NCI-H345 treated with DMSO at 0.1 percent for 48 hours (cell line): ENCODE data around the gene LY9.

Source experiments
- DNase-seq: peaks from one replicate; lab custom pipeline; 2025; ENCODE audit not compliant: unreplicated experiment; lab: John Stamatoyannopoulos, UW

Gene LY9

DNA sequence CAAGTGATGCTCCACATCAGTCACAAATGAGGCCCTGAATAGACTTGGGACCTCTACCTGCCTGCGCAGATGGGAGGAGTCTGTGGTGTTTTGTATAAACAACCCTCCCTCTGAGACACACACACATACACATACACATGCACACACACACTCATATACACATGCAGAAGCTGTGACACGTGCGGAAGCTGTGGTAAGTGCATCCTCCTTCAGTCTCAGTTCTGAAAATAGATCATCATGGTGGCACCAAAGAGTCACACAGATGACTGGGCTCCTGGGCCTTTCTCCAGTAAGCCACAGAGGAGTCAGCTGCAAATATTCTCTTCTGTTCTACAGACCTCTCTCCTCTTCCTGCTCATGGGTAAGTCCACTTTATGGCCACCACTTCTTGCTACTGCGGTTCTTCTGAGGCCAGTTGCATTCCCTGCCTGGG is at the start of gene LY9:
Gene LY9, plus strand, starts transcription at position 224 of the 433 bp plus-strand sequence. Its CDS starts 14 bp downstream, at position 238.
- DNase-seq, result no peak

GRCh38 chr1:160746836-160747500 is 49.0 kb upstream of the LY9 start:
- DNase-seq, result no peak

GRCh38 chr1:160747717-160748116 is 48.3 kb upstream of the LY9 start:
- DNase-seq, result no peak

DNA sequence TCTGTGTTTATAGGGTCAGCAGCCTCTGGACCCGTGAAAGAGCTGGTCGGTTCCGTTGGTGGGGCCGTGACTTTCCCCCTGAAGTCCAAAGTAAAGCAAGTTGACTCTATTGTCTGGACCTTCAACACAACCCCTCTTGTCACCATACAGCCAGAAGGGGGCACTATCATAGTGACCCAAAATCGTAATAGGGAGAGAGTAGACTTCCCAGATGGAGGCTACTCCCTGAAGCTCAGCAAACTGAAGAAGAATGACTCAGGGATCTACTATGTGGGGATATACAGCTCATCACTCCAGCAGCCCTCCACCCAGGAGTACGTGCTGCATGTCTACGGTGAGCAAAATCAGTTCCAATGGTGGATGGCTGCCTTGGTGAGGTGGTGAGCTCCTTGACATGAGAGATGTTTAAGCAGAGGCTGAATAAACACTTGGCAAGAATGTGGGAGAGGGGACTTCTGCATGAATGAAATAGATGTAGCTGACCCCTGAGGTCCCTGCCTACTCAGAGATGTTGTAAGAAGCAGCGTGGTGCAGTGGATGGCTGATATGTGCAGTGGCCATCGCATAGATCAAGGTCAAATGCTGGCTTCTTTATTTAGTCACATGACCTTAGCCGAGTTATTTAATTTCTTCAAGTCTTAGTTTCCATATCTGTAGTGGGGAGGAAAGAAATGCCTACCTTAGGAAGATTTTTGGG is 47.6 kb upstream of the LY9 start:
- DNase-seq, result no peak

- DNase-seq, result no peak
These were observed 47.1 kb upstream of the LY9 start for GRCh38 chr1:160748878-160749269.

DNA sequence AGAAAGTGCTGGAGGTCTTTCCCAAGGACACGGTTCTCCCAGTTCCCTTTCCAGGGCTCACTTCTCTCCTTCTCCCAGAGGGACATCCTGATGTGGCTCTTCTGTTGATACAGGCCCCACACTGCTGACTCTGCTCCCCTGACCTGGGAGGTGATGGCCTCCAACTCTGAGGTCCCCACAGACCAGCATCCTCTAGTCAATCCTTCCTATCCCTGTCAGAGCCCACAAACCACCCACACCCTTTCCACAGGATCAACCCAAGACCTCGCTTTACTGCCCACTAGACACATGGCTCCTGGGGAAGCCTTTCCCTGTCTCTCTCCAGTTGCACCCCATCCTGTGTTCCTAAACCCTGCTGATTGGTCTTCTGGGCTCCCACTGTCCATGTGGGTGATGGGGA is 45.4 kb upstream of the LY9 start:
- DNase-seq, result no peak

- DNase-seq, result no peak
These were observed 43.6 kb upstream of the LY9 start for GRCh38 chr1:160752406-160752805.

DNA sequence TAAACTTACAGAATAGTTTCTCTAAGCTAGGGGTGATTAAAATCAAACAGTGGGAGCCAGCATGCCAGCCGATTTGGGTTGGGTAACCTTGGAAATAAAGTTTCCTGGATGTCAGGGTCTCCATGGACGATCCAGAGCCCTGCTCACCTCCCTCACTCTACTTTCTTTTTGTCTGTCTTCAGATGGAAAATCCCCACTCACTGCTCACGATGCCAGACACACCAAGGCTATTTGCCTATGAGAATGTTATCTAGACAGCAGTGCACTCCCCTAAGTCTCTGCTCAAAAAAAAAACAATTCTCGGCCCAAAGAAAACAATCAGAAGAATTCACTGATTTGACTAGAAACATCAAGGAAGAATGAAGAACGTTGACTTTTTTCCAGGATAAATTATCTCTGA is 43.0 kb upstream of the LY9 start:
- no peak for DNase-seq

DNA sequence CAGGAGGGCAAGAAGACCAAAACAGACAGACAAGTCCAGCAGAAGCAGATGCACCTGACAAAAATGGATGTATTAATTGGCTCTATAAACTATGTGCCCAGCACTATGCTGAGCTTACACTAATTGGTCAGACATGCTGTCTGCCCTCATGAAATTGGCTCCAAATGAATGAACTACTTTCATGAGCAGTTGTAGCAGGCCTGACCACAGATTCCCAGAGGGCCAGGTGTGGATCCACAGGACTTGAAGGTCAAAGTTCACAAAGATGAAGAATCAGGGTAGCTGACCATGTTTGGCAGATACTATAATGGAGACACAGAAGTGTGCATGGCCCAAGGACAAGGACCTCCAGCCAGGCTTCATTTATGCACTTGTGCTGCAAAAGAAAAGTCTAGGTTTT is 42.4 kb upstream of the LY9 start:
- no peak for DNase-seq

DNA sequence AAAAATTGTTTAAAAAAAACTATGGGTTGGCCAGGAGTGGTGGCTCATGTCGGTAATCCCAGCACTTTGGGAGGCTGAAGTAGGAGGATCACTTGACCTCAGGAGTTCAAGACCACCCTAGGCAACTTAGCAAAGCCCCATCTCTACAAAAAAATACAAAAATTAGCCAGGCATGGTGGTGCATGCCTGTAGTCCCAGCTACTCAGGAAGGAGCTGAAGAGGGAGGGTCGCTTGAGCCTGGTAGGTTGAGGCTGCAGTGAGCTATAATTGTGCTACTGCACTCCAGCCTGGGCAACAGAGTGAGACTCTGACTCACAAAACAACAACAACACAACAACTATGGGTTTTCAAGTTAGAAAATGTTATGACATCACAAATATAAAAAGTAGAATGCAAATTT is 40.5 kb upstream of the LY9 start:
- no peak for DNase-seq

GRCh38 chr1:160755911-160756848 is 39.8 kb upstream of the LY9 start:
- no peak for DNase-seq

DNA sequence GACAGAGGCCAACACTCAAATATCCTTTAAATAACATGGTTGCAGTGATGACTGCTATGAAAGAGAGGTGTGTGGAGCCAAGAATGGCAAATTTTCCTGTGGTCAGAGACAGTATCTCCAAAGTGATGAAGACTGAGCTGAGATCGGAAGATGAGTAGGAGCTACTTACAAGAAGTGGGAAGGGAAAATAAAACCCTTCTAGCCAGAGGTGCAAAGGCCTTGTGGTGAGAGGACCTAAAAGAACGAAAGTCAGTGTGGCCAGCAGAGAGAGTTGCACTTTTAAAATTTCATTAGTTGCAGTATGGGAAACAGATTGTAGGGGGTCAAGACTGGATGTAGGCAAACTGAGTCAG is 39.1 kb upstream of the LY9 start:
- no peak for DNase-seq

DNA sequence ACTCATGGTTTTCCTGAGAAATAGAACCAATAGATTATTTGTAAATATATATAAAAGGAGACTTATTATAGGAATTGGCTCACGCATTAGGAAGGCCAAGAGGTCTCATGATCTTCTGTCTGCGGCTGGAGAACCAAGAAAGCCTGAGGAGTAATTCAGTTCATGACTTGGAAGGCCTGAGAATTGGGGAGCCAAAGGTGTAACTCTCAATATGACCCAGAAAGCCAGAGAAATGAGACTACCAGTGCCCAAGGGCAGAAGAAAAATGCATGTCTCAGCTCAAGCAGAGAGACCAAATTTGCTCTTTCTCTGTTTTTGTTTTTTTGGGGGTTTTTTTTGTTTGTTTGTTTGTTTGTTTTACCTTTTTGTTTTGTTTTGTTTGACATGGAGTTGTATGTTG is 37.5 kb upstream of the LY9 start:
- DNase-seq, result no peak

- DNase-seq, result no peak
These were observed 36.2 kb upstream of the LY9 start for GRCh38 chr1:160759740-160760139.

GRCh38 chr1:160761046-160761445 is 34.9 kb upstream of the LY9 start:
- no peak for DNase-seq

- DNase-seq, result no peak
These were observed 34.1 kb upstream of the LY9 start for GRCh38 chr1:160761886-160762285.

- DNase-seq, result no peak
These were observed 32.0 kb upstream of the LY9 start for GRCh38 chr1:160763993-160764392.

DNA sequence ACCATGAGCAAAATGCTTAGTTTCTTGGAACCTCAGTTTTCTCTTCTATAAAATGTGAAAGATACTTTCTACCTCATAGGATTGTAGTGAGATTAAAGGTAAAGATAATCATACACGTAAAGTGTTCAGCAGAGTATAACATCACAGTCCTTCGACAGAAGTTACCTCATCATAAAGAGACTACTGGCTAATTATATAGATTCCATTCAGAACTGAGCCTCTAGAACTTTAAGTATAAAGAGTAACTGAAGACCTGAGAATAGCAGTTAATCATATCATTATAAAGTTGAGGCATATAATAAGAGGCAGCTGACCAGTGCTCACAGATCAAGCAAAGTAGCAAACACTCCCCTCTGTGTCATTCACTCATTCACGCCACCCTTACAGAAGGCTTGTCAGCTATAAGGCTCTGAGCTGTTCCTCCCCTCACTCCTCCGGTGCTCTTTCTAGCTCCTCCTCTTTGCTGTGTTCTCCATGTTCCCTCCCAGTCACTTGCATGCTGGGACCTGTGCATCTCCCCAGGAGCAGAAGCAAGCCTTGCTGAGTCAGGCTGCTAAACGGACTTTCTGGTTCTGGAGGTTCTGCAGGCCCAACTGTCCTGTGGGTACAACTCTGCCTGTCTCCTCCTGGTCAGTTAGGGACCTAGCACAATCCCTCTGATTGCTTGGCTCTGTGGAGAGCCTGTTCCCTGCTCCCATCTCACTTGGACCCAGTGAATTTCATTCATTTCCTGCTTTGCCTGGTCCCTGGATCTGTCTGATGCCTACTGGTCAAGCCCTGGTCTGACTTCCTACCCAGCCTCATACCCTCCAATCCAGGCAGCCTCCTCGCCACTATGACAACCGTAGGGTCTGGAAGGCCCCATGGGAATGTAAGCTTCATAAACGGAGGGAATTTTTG is 28.3 kb upstream of the LY9 start:
- no peak for DNase-seq

GRCh38 chr1:160768295-160768657 is 27.7 kb upstream of the LY9 start:
- no peak for DNase-seq

DNA sequence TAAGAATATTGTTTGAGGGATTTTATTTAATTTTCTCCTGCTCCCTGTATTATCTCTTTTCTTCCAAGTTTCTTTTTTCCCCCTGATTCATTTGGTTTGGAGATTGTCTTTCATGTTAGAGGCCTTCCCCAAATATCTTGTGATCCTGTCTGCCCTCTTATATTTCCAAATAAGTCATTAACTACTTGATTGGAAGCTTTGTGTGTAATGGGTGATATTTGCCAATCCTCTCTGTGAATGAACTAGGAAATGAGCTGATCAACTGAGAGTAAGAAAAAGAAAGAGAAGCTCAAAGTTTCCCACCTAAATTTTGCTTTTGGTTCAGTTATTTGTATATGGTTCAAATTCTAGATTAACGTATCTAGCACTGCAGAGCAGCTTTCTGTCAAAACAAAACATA is 23.6 kb upstream of the LY9 start:
- DNase-seq, result no peak

GRCh38 chr1:160773093-160773492 is 22.9 kb upstream of the LY9 start:
- no peak for DNase-seq
